Liver (tissue), 9 donors: ENCODE data around the gene MSMO1. TPM values are rescaled to one million over a fixed set of nuclear protein-coding genes. Genes with fewer than 3 reads are reported as not detected.

Experiments used
- DNase-seq: peaks from one replicate; pipeline ENCODE4 v3.0.0-alpha.2; 2017; ENCODE audit warnings: low spot score
- H3K27ac ChIP-seq, 2 donors: one replicate each; pipeline ENCODE4 v1.7.0; 2013; ENCODE audit warnings: inconsistent platforms in 2 of 2, low read length in 2 of 2, control low read depth in 1 of 2, low read depth in 1 of 2, mild to moderate bottlenecking in 1 of 2
- H3K27me3 ChIP-seq, 4 donors: one replicate each; pipeline versions ENCODE4 v1.6.1 to v1.7.0; 2013; ENCODE audit warnings: low read length in 3 of 4, inconsistent platforms in 1 of 4, mild to moderate bottlenecking in 1 of 4, moderate library complexity in 1 of 4; ENCODE audit not compliant: control insufficient read depth in 4 of 4, insufficient read depth in 4 of 4
- H3K36me3 ChIP-seq, 4 donors: one replicate each; pipeline versions ENCODE4 v1.6.1 to v1.7.0; 2013; ENCODE audit warnings: low read length in 3 of 4, mild to moderate bottlenecking in 3 of 4, low read depth in 1 of 4, moderate library complexity in 1 of 4; ENCODE audit not compliant: control insufficient read depth in 4 of 4, insufficient read depth in 3 of 4
- H3K4me1 ChIP-seq, 4 donors: one replicate each; pipeline versions ENCODE4 v1.6.1 to v1.7.0; 2013; ENCODE audit warnings: low read length in 3 of 4, mild to moderate bottlenecking in 3 of 4, moderate library complexity in 1 of 4; ENCODE audit not compliant: control insufficient read depth in 4 of 4, insufficient read depth in 4 of 4
- H3K4me3 ChIP-seq, 3 donors: one replicate each; pipeline versions ENCODE4 v1.6.1 to v1.7.0; 2013; ENCODE audit warnings: low read length in 3 of 3, control low read depth in 1 of 3, low read depth in 1 of 3, mild to moderate bottlenecking in 1 of 3
- H3K9ac ChIP-seq, 2 donors: one replicate each; pipeline ENCODE4 v1.7.0; 2013; ENCODE audit warnings: low read length in 2 of 2, mild to moderate bottlenecking in 2 of 2, moderate library complexity in 2 of 2, control low read depth in 1 of 2, low read depth in 1 of 2
- H3K9me3 ChIP-seq, 4 donors: one replicate each; pipeline versions ENCODE4 v1.6.1 to v1.7.0; 2013; ENCODE audit warnings: low read length in 3 of 4; ENCODE audit not compliant: control insufficient read depth in 4 of 4
- EGR1 ChIP-seq, 2 donors: IDR thresholded peaks; 2 replicates each; pipeline ENCODE4 v1.6.1; 2016 to 2018; ENCODE audit warnings: antibody characterized with exemption in 2 of 2, low read depth in 2 of 2
- FOXA1 ChIP-seq: IDR thresholded peaks from 2 replicates; pipeline ENCODE4 v1.6.1; 2016; ENCODE audit warnings: antibody characterized with exemption
- GABPA ChIP-seq, 2 donors: IDR thresholded peaks in 1 of 2; conservative IDR thresholded peaks in 1 of 2; 2 replicates each; pipeline ENCODE4 v1.6.1; 2016; ENCODE audit warnings: antibody characterized with exemption in 2 of 2, mild to moderate bottlenecking in 1 of 2, moderate library complexity in 1 of 2
- HNF4A ChIP-seq, 2 donors: conservative IDR thresholded peaks; 2 replicates each; pipeline ENCODE4 v1.6.1; 2016; ENCODE audit warnings: antibody characterized with exemption in 2 of 2, mild to moderate bottlenecking in 2 of 2
- HNF4G ChIP-seq: IDR thresholded peaks from 2 replicates; pipeline ENCODE4 v1.6.1; 2016; ENCODE audit warnings: antibody characterized with exemption
- JUND ChIP-seq, 2 donors: IDR thresholded peaks; 2 replicates each; pipeline ENCODE4 v1.6.1; 2016; ENCODE audit warnings: antibody characterized with exemption in 2 of 2
- NR2F2 ChIP-seq: IDR thresholded peaks from 2 replicates; pipeline ENCODE4 v1.6.1; 2016; ENCODE audit warnings: antibody characterized with exemption
- RAD21 ChIP-seq, 2 donors: IDR thresholded peaks; 2 replicates each; pipeline ENCODE4 v1.6.1; 2016; ENCODE audit warnings: antibody characterized with exemption in 2 of 2, mild to moderate bottlenecking in 2 of 2
- RXRA ChIP-seq, 2 donors: IDR thresholded peaks; 2 replicates each; pipeline ENCODE4 v1.6.1; 2017 to 2018; ENCODE audit warnings: antibody characterized with exemption in 2 of 2, mild to moderate bottlenecking in 1 of 2
- SP1 ChIP-seq: IDR thresholded peaks from 2 replicates; pipeline ENCODE4 v1.6.1; 2018; ENCODE audit warnings: antibody characterized with exemption, mild to moderate bottlenecking
- TAF1 ChIP-seq: conservative IDR thresholded peaks from 2 replicates; pipeline ENCODE4 v1.6.1; 2016; ENCODE audit warnings: antibody characterized with exemption, mild to moderate bottlenecking
- WGBS: extraction: QIAGEN DNeasy Blood & Tissue Kit; methylation state at CpG from one replicate; pipeline ENCODE4 v1.1.7; 2013; 5-methylcytosine and 5-hydroxymethylcytosine counted together
- polyA plus RNA-seq, 2 donors: library from polyadenylated mRNA; stranded (reverse) in 1 of 2; unstranded in 1 of 2; fragments of 200-250 nt in 1 of 2; fragments of >200 nt in 1 of 2; fragmentation: Nextera tagmentation in 1 of 2; extraction: Ambion mirVana in 1 of 2; gene quantifications; one replicate each; pipeline versions ENCODE4 v1.2.1 to v1.2.3, GENCODE V29; 2013 to 2015
- total RNA-seq, 2 donors: library from RNA; depleted of rRNA; stranded (reverse); fragments of >200 nt; gene quantifications; one replicate each; pipeline ENCODE4 v1.2.3, GENCODE V29; 2014
- TF ChIP-seq, protein P1 (sequence below): IDR thresholded peaks from 2 replicates; pipeline ENCODE4 v1.6.1; 2016; ENCODE audit warnings: antibody characterized with exemption
- TF ChIP-seq, protein P2 (sequence below): IDR thresholded peaks from 2 replicates; pipeline ENCODE4 v1.6.1; 2016; ENCODE audit warnings: antibody characterized with exemption, mild to moderate bottlenecking
- TF ChIP-seq, protein P3 (sequence below): IDR thresholded peaks from 2 replicates; pipeline ENCODE4 v1.6.1; 2016; ENCODE audit warnings: antibody characterized with exemption
- TF ChIP-seq, protein P4 (sequence below): IDR thresholded peaks from 2 replicates; pipeline ENCODE4 v1.6.1; 2016; ENCODE audit warnings: antibody characterized with exemption
- donor health status: healthy.
- donor health status: healthy.
- donor health status: healthy.
- donor health status: healthy.
- donor health status: healthy.

Gene MSMO1
- total and polyA plus RNA-seq, 4 donors = 153 to 721 (median 326) TPM

GRCh38 chr4:165293927-165294649, 33.4 kb upstream of the MSMO1 start:
- Histone ChIP-seq H3K27me3 (no peaks in the 10 kb centered on the region), H3K9ac (no peak overlapping the region), H3K27ac (no peak overlapping the region), H3K4me3 (no peak overlapping the region), H3K9me3 (no peaks in the 10 kb centered on the region), H3K36me3 (peaks cover 0 to 5% (median 3%) of the 10 kb centered on the region in 4 donors), H3K4me1 (peaks cover 2 to 25% (median 8%) of the 10 kb centered on the region in 4 donors)
- TF ChIP-seq, protein P1, sequence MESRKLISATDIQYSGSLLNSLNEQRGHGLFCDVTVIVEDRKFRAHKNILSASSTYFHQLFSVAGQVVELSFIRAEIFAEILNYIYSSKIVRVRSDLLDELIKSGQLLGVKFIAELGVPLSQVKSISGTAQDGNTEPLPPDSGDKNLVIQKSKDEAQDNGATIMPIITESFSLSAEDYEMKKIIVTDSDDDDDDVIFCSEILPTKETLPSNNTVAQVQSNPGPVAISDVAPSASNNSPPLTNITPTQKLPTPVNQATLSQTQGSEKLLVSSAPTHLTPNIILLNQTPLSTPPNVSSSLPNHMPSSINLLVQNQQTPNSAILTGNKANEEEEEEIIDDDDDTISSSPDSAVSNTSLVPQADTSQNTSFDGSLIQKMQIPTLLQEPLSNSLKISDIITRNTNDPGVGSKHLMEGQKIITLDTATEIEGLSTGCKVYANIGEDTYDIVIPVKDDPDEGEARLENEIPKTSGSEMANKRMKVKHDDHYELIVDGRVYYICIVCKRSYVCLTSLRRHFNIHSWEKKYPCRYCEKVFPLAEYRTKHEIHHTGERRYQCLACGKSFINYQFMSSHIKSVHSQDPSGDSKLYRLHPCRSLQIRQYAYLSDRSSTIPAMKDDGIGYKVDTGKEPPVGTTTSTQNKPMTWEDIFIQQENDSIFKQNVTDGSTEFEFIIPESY = no peak
- TF ChIP-seq RAD21 (IDR thresholded peaks at IDR 0.05) = no peak
- TF ChIP-seq EGR1 (IDR thresholded peaks at IDR 0.05; ENCODE audit: low read depth in 2 of 2) = no peak
- TF ChIP-seq GABPA (IDR thresholded peaks at IDR 0.05 in 1 of 2, conservative IDR thresholded peaks at IDR 0.05 in 1 of 2) = no peak
- no peak for TF ChIP-seq FOXA1
- TF ChIP-seq TAF1 = no peak
- no peak for TF ChIP-seq RXRA (IDR thresholded peaks at IDR 0.05)
- TF ChIP-seq SP1 = no peak
- no peak for TF ChIP-seq HNF4A (conservative IDR thresholded peaks at IDR 0.05)
- TF ChIP-seq JUND (IDR thresholded peaks at IDR 0.05) = no peak
- DNase-seq = no peak
- 92% methylated on average over 2 of the region's 2 CpGs for WGBS

GRCh38 chr4:165294907-165295306, 32.6 kb upstream of the MSMO1 start:
- Histone ChIP-seq H3K4me3 (no peak overlapping the region), H3K4me1 (peaks cover 2 to 25% (median 9%) of the 10 kb centered on the region in 4 donors), H3K9ac (no peak overlapping the region), H3K36me3 (peaks cover 0 to 5% (median 3%) of the 10 kb centered on the region in 4 donors), H3K27me3 (no peaks in the 10 kb centered on the region), H3K9me3 (no peaks in the 10 kb centered on the region), H3K27ac (no peak overlapping the region)
- no peak for DNase-seq
- 66% methylated on average over 5 of the region's 5 CpGs for WGBS
- no peak for TF ChIP-seq FOXA1
- no peak for TF ChIP-seq NR2F2
- TF ChIP-seq, protein P2, sequence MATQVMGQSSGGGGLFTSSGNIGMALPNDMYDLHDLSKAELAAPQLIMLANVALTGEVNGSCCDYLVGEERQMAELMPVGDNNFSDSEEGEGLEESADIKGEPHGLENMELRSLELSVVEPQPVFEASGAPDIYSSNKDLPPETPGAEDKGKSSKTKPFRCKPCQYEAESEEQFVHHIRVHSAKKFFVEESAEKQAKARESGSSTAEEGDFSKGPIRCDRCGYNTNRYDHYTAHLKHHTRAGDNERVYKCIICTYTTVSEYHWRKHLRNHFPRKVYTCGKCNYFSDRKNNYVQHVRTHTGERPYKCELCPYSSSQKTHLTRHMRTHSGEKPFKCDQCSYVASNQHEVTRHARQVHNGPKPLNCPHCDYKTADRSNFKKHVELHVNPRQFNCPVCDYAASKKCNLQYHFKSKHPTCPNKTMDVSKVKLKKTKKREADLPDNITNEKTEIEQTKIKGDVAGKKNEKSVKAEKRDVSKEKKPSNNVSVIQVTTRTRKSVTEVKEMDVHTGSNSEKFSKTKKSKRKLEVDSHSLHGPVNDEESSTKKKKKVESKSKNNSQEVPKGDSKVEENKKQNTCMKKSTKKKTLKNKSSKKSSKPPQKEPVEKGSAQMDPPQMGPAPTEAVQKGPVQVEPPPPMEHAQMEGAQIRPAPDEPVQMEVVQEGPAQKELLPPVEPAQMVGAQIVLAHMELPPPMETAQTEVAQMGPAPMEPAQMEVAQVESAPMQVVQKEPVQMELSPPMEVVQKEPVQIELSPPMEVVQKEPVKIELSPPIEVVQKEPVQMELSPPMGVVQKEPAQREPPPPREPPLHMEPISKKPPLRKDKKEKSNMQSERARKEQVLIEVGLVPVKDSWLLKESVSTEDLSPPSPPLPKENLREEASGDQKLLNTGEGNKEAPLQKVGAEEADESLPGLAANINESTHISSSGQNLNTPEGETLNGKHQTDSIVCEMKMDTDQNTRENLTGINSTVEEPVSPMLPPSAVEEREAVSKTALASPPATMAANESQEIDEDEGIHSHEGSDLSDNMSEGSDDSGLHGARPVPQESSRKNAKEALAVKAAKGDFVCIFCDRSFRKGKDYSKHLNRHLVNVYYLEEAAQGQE = no peak
- TF ChIP-seq, protein P1 = no peak
- TF ChIP-seq, protein P3, sequence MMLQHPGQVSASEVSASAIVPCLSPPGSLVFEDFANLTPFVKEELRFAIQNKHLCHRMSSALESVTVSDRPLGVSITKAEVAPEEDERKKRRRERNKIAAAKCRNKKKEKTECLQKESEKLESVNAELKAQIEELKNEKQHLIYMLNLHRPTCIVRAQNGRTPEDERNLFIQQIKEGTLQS = no peak
- no peak for TF ChIP-seq HNF4A (conservative IDR thresholded peaks at IDR 0.05)
- TF ChIP-seq HNF4G = no peak
- TF ChIP-seq, protein P4, sequence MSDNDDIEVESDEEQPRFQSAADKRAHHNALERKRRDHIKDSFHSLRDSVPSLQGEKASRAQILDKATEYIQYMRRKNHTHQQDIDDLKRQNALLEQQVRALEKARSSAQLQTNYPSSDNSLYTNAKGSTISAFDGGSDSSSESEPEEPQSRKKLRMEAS = no peak
- no peak for TF ChIP-seq RAD21 (IDR thresholded peaks at IDR 0.05)
- TF ChIP-seq EGR1 (IDR thresholded peaks at IDR 0.05; ENCODE audit: low read depth in 2 of 2) = no peak
- TF ChIP-seq RXRA (IDR thresholded peaks at IDR 0.05) = no peak
- no peak for TF ChIP-seq SP1
